PC-3 (cell line): ENCODE measurements around the gene CFAP46.
"Not testable (repeated sequence)": the region's sequence is repeated elsewhere in the genome, so short reads cannot be mapped to it uniquely, and the experiment has no call there.

Source experiments
- CTCF ChIP-seq: fragments of 300-600 bp; sonication (generic); conservative IDR thresholded peaks from 2 replicates; pipeline ENCODE4 v1.5.1; 2017; ENCODE audit warnings: antibody characterized with exemption, low read depth, mild to moderate bottlenecking, low read length
- EZH2 ChIP-seq: fragments of 300-600 bp; sonication (generic); IDR thresholded peaks from one replicate; pipeline ENCODE4 v1.6.1; 2017; ENCODE audit warnings: antibody characterized with exemption, mild to moderate bottlenecking, low read length; ENCODE audit not compliant: unreplicated experiment
- EZH2phosphoT487 ChIP-seq: fragments of 300-600 bp; sonication (generic); IDR thresholded peaks from 2 replicates; pipeline ENCODE4 v1.6.1; 2018; ENCODE audit warnings: mild to moderate bottlenecking, antibody characterized with exemption, low read length, borderline replicate concordance

- not testable (repeated sequence) for TF ChIP-seq CTCF, EZH2phosphoT487, EZH2
These were observed 150.3 kb downstream of the CFAP46 start for GRCh38 chr10:132792099-132792498.
